CD4-positive, CD25-positive, alpha-beta regulatory T cell (primary cell): Measurements from ENCODE around the gene CCDC68. TPM values are rescaled to one million over a fixed set of nuclear protein-coding genes. Genes with fewer than 3 reads are reported as not detected.

Experiments used
- ATAC-seq, 2 donors: fragments of 150-1000 bp; cut with Tn5 transposase; one replicate each; pipeline ENCODE4 v1.10.0; 2021; ENCODE audit warnings: low read depth in 2 of 2, moderate number of reproducible peaks in 2 of 2, moderate library complexity in 1 of 2
- DNase-seq, 3 donors: peaks; one replicate each; pipeline versions ENCODE4 v3.0.0 to v3.0.0-alpha.2; 2012 to 2022; ENCODE audit warnings: mixed read lengths in 1 of 3
- H3K27ac ChIP-seq: one replicate; pipeline ENCODE4 v1.7.0; 2013; ENCODE audit warnings: mild to moderate bottlenecking, low read length; ENCODE audit not compliant: insufficient read depth, poor library complexity, severe bottlenecking
- H3K27me3 ChIP-seq: one replicate; pipeline ENCODE4 v1.7.0; 2013; ENCODE audit warnings: low read length; ENCODE audit not compliant: control insufficient read depth, insufficient read depth
- H3K36me3 ChIP-seq: one replicate; pipeline ENCODE4 v1.7.0; 2013; ENCODE audit warnings: mild to moderate bottlenecking, low read length, moderate library complexity; ENCODE audit not compliant: control insufficient read depth, insufficient read depth
- H3K4me1 ChIP-seq: 2 replicates; pipeline ENCODE4 v1.7.0; 2013; ENCODE audit warnings: mild to moderate bottlenecking, low read length; ENCODE audit not compliant: insufficient read depth, control insufficient read depth, poor library complexity, severe bottlenecking
- H3K4me3 ChIP-seq: one replicate; pipeline ENCODE4 v1.7.0; 2013; ENCODE audit warnings: low read depth, mild to moderate bottlenecking, low read length, moderate library complexity
- H3K9me3 ChIP-seq, 2 experiments: 1 replicate in 1 of 2; 2 replicates in 1 of 2; pipeline ENCODE4 v1.7.0; 2013; ENCODE audit warnings: low read length in 2 of 2, mild to moderate bottlenecking in 1 of 2, moderate library complexity in 1 of 2; ENCODE audit not compliant: control insufficient read depth in 2 of 2
- H3K27ac Mint-ChIP-seq, 3 donors: one replicate each; pipeline ENCODE4 v1.8.0; 2020 to 2022; ENCODE audit warnings: mild to moderate bottlenecking in 3 of 3, mixed read lengths in 3 of 3, moderate library complexity in 2 of 3
- H3K27me3 Mint-ChIP-seq: one replicate; pipeline ENCODE4 v1.8.0; 2022; ENCODE audit warnings: mild to moderate bottlenecking, mixed read lengths
- H3K36me3 Mint-ChIP-seq: one replicate; pipeline ENCODE4 v1.8.0; 2020; ENCODE audit warnings: mixed read lengths
- H3K4me1 Mint-ChIP-seq, 4 donors: one replicate each; pipeline ENCODE4 v1.8.0; 2020 to 2022; ENCODE audit warnings: mixed read lengths in 4 of 4, mild to moderate bottlenecking in 1 of 4
- H3K4me3 Mint-ChIP-seq, 4 donors: one replicate each; pipeline ENCODE4 v1.8.0; 2020 to 2022; ENCODE audit warnings: mild to moderate bottlenecking in 4 of 4, mixed read lengths in 4 of 4, moderate library complexity in 3 of 4
- H3K9me3 Mint-ChIP-seq, 7 donors: one replicate each; pipeline ENCODE4 v1.8.0; 2020 to 2022; ENCODE audit warnings: mixed read lengths in 7 of 7, mild to moderate bottlenecking in 3 of 7, moderate library complexity in 2 of 7
- polyA plus RNA-seq, 4 donors: library from polyadenylated mRNA; unstranded; fragments of 300-500 nt; fragmentation: Illumina TruSeq; gene quantifications; one replicate each; pipeline ENCODE4 v1.2.3, GENCODE V29; 2021
- total RNA-seq: library from RNA; stranded (reverse); gene quantifications from one replicate; pipeline ENCODE4 v1.2.3, GENCODE V29; 2022

CCDC68 gene
- total and polyA plus RNA-seq, 5 donors from 2014 or later = not detected

DNA sequence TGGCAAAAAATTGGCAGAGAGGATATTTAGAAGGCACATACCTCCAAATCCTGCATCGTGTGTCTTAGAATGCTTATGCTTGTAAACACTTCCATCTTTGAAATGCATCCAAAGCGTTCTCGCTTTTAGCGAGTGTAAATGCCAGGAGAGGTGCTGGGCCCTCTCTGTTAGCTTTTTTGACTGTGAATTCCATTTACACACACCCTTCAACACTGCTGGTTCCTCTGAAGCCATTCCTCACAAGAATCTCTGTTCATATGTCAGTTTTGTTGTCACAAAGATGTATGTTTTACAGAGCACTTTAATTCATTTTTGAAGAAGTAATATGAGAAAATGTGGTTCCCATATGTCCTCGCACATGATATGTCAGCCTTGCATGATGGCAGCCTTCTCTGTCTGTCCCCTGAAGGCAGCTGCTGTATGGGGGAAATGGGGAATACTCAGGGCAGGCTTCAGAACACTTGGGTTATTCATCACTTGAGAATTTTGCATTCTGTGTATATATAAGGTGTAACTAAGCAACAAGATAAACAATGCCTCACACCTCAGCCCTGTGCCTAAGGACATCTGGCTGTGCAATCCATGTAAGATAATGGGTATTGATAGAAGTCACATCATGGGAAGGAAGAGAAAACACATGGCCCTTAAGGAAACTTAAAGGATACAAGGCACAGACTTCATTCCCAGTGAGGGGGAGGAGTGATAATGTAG is 78.7 kb downstream of the CCDC68 start:
- Mint-ChIP-seq H3K36me3 (no peaks in the 10 kb centered on the region), H3K27me3 (no peaks in the 10 kb centered on the region), H3K9me3 (peaks cover 0 to 5% (median 0%) of the 10 kb centered on the region in 7 donors), H3K4me3 (no peak overlapping the region), H3K4me1 (no peaks in the 10 kb centered on the region), H3K27ac (no peak overlapping the region)
- no peaks in the 10 kb centered on the region for H3K36me3 ChIP-seq
- no peak for ATAC-seq
- no peaks in the 10 kb centered on the region for H3K4me1 ChIP-seq
- H3K4me3 ChIP-seq = no peak overlapping the region
- no peaks in the 10 kb centered on the region for H3K9me3 ChIP-seq
- H3K27me3 ChIP-seq = no peaks in the 10 kb centered on the region
- no peak for DNase-seq
- H3K27ac ChIP-seq = no peak overlapping the region

DNA sequence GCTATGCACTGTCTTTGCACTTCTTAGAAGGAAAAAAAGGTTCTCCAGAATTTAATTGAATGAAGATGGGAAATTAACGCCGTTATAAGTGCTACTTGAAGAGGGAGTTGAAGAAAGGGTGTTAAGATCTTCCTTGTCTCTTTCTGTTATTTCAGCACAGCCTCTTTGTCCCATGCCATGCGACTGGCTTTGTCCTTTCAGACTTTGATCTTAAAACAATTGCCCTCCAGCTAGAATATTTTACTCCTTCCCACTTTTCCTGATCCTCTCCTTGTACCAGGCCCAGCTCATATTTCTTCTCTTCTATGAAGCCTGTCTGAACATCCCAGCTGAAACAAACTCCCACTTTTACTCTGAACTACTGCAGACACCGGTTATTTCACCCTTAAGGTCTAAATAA is 79.6 kb downstream of the CCDC68 start:
- no peaks in the 10 kb centered on the region for H3K4me1 Mint-ChIP-seq
- H3K27me3 ChIP-seq = no peaks in the 10 kb centered on the region
- H3K9me3 Mint-ChIP-seq = peaks cover 0 to 5% (median 0%) of the 10 kb centered on the region in 7 donors
- H3K27ac ChIP-seq = no peak overlapping the region
- H3K27ac Mint-ChIP-seq = no peak overlapping the region
- H3K36me3 Mint-ChIP-seq = no peaks in the 10 kb centered on the region
- no peak for ATAC-seq
- no peak overlapping the region for H3K4me3 Mint-ChIP-seq
- no peaks in the 10 kb centered on the region for H3K9me3 ChIP-seq
- no peaks in the 10 kb centered on the region for H3K4me1 ChIP-seq
- no peaks in the 10 kb centered on the region for H3K36me3 ChIP-seq
- H3K27me3 Mint-ChIP-seq = no peaks in the 10 kb centered on the region
- H3K4me3 ChIP-seq = no peak overlapping the region
- no peak for DNase-seq

DNA sequence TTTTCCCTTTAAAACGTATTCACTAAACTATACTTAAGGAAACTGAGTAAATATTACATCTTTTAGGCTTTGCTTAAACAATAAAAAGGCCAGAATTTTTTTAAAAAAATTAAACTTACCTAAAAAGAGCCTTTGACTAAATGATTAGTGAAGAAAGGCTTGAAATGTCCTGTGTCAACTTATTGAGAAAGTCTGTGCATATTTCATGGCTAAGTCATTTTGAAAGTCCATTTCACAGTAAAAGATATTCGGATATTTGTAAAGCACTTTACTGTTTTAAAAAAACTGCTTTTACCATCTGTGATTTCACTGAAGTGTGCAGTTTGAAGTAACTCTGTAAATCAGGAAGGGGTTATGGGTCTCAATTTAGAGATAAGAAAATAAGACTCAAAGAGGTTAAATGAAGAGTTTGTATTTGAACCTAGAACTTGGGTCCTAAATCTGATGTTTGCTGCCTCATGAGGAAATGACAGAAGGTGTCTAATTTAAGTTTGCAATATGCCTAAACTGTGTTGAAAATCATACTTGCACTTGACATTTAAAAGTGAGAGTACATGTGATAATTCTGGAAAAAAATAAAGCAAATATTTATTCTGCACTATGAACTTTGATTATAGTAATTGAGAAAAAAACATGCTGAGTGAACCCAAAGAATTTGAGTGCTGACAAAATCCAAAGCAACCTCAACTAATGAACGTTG is 80.5 kb downstream of the CCDC68 start:
- H3K4me3 ChIP-seq = no peak overlapping the region
- H3K4me1 ChIP-seq = no peaks in the 10 kb centered on the region
- H3K4me1 Mint-ChIP-seq = no peaks in the 10 kb centered on the region
- ATAC-seq (no peak), DNase-seq (no peak)
- H3K36me3 ChIP-seq = no peaks in the 10 kb centered on the region
- H3K27ac Mint-ChIP-seq = no peak overlapping the region
- H3K27me3 Mint-ChIP-seq = no peaks in the 10 kb centered on the region
- no peaks in the 10 kb centered on the region for H3K9me3 ChIP-seq
- no peaks in the 10 kb centered on the region for H3K27me3 ChIP-seq
- no peak overlapping the region for H3K4me3 Mint-ChIP-seq
- no peaks in the 10 kb centered on the region for H3K36me3 Mint-ChIP-seq
- H3K9me3 Mint-ChIP-seq = peaks cover 0 to 5% (median 0%) of the 10 kb centered on the region in 7 donors
- no peak overlapping the region for H3K27ac ChIP-seq

GRCh38 chr18:54878159-54878622 is 81.1 kb downstream of the CCDC68 start:
- no peaks in the 10 kb centered on the region for H3K9me3 ChIP-seq
- H3K4me1 Mint-ChIP-seq = no peaks in the 10 kb centered on the region
- H3K27ac Mint-ChIP-seq = no peak overlapping the region
- no peak overlapping the region for H3K27ac ChIP-seq
- H3K27me3 Mint-ChIP-seq = no peaks in the 10 kb centered on the region
- H3K4me3 ChIP-seq = no peak overlapping the region
- no peaks in the 10 kb centered on the region for H3K4me1 ChIP-seq
- DNase-seq (no peak), ATAC-seq (no peak)
- no peak overlapping the region for H3K4me3 Mint-ChIP-seq
- H3K36me3 Mint-ChIP-seq = no peaks in the 10 kb centered on the region
- H3K9me3 Mint-ChIP-seq = peaks cover 0 to 5% (median 0%) of the 10 kb centered on the region in 7 donors
- no peaks in the 10 kb centered on the region for H3K27me3 ChIP-seq
- H3K36me3 ChIP-seq = no peaks in the 10 kb centered on the region

- Mint-ChIP-seq H3K36me3 (no peaks in the 10 kb centered on the region), H3K27ac (no peak overlapping the region), H3K4me3 (no peak overlapping the region), H3K27me3 (no peaks in the 10 kb centered on the region), H3K9me3 (peaks cover 0 to 5% (median 0%) of the 10 kb centered on the region in 7 donors), H3K4me1 (no peaks in the 10 kb centered on the region)
- H3K9me3 ChIP-seq = no peaks in the 10 kb centered on the region
- no peaks in the 10 kb centered on the region for H3K36me3 ChIP-seq
- H3K4me3 ChIP-seq = no peak overlapping the region
- no peak overlapping the region for H3K27ac ChIP-seq
- ATAC-seq (no peak), DNase-seq (no peak)
- H3K4me1 ChIP-seq = no peaks in the 10 kb centered on the region
- H3K27me3 ChIP-seq = no peaks in the 10 kb centered on the region
Observed at GRCh38 chr18:54877076-54877475, 82.2 kb downstream of the CCDC68 start.

- no peak overlapping the region for H3K4me3 ChIP-seq
- H3K36me3 ChIP-seq = no peaks in the 10 kb centered on the region
- no peaks in the 10 kb centered on the region for H3K4me1 ChIP-seq
- H3K27me3 ChIP-seq = no peaks in the 10 kb centered on the region
- H3K9me3 Mint-ChIP-seq = peaks cover 0 to 7% (median 0%) of the 10 kb centered on the region in 7 donors
- no peaks in the 10 kb centered on the region for H3K9me3 ChIP-seq
- ATAC-seq = no peak
- H3K36me3 Mint-ChIP-seq = no peaks in the 10 kb centered on the region
- H3K4me3 Mint-ChIP-seq = no peak overlapping the region
- H3K27ac ChIP-seq = no peak overlapping the region
- H3K27ac Mint-ChIP-seq = peak overlapping the region in 1 of 3 donors; percentile 34
- H3K4me1 Mint-ChIP-seq = no peaks in the 10 kb centered on the region
- no peaks in the 10 kb centered on the region for H3K27me3 Mint-ChIP-seq
- no peak for DNase-seq
Observed at GRCh38 chr18:54875063-54875462, 84.2 kb downstream of the CCDC68 start.

DNA sequence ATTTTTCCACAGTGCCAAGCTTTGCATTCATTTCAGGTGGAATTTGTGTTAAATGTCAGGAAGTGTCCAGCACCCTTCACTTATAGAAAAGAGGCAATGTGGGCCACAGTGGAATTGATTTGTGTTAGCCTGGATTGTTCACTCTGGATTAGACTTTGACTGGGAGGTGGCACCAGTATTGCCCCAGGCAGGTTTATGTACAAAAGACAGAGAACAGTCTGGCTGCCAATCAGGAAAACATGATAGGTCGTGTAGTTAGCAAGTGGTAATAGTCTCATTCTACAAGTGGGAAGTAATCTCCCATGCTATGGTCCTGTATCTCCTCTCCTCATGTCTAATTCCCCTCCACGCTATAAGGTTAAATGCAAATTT is 85.4 kb downstream of the CCDC68 start:
- H3K4me1 Mint-ChIP-seq = no peaks in the 10 kb centered on the region
- Histone ChIP-seq H3K36me3 (no peaks in the 10 kb centered on the region), H3K4me1 (no peaks in the 10 kb centered on the region), H3K27ac (no peak overlapping the region), H3K4me3 (no peak overlapping the region), H3K27me3 (no peaks in the 10 kb centered on the region), H3K9me3 (no peaks in the 10 kb centered on the region)
- no peaks in the 10 kb centered on the region for H3K27me3 Mint-ChIP-seq
- ATAC-seq (no peak), DNase-seq (no peak)
- no peak overlapping the region for H3K27ac Mint-ChIP-seq
- H3K9me3 Mint-ChIP-seq = peaks cover 0 to 7% (median 0%) of the 10 kb centered on the region in 7 donors
- H3K36me3 Mint-ChIP-seq = no peaks in the 10 kb centered on the region
- H3K4me3 Mint-ChIP-seq = no peak overlapping the region

GRCh38 chr18:54872681-54873080 is 86.6 kb downstream of the CCDC68 start:
- Mint-ChIP-seq H3K27ac (no peak overlapping the region), H3K9me3 (peaks cover 0 to 7% (median 0%) of the 10 kb centered on the region in 7 donors), H3K4me3 (no peak overlapping the region), H3K4me1 (no peaks in the 10 kb centered on the region), H3K36me3 (no peaks in the 10 kb centered on the region), H3K27me3 (no peaks in the 10 kb centered on the region)
- H3K27ac ChIP-seq = no peak overlapping the region
- no peak overlapping the region for H3K4me3 ChIP-seq
- H3K4me1 ChIP-seq = no peaks in the 10 kb centered on the region
- DNase-seq (no peak), ATAC-seq (no peak)
- no peaks in the 10 kb centered on the region for H3K9me3 ChIP-seq
- no peaks in the 10 kb centered on the region for H3K36me3 ChIP-seq
- no peaks in the 10 kb centered on the region for H3K27me3 ChIP-seq
